ENCODE results near the gene ZBTB37. TPM values are rescaled to one million over a fixed set of nuclear protein-coding genes. Genes with fewer than 3 reads are reported as not detected.
A peak's percentile ranks its signal among the peaks of the same experiment; 100 is the strongest.

The ZBTB37 gene
- total and polyA plus RNA-seq, 9 of the 15 experiments (the other 6 are each of a cell fraction or from before 2014, with no cell fraction given) = 1.3 to 13.9 (median 5.4) TPM

DNA sequence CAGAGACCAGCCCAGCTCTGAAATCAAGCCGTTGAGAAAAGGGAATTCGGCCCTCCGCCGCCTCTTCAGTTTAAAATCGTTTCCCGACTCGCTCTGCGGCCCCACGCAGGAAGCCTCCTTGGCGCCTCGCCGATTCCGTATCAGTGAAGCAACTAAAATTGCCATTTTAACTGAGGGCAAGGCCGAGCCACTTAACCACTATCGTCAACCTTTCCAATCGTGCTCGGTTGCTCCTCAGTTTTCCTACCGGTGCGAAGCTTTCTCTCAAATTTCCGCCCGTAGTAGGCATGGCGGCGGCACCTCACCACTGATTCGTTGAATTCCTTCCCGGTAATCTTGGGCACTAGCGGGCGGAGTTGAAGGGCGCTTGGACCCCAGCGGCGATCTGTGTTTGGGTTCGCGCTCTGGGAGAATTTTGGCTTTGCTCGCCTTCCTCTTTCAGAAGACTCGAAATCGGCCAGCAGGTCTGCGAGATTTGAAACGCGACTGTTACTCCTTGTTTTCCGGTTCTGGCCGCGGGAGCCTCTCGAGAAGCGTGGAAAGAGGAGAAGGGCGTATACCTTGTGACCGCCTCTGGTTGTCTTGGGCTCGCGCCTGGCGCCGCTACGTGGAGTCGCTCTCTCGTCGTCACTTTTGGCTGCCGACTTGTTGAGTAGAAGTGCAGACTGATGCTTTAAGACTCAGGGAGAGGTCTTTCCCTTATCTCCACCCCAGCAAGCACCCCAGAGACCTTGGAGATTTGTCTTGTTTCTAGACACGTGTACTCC, 43.7 kb upstream of the ZBTB37 start, which contains the start of the genes CENPL and DARS2 (continued):
- TF ChIP-seq, protein P1, sequence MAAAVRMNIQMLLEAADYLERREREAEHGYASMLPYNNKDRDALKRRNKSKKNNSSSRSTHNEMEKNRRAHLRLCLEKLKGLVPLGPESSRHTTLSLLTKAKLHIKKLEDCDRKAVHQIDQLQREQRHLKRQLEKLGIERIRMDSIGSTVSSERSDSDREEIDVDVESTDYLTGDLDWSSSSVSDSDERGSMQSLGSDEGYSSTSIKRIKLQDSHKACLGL (CRISPR knock-in tag; IDR thresholded peaks at IDR 0.05; ENCODE audit: borderline replicate concordance, poor library complexity, severe bottlenecking) = peak; percentile 48
- peak; percentile 95 for TF ChIP-seq POLR2G (IDR thresholded peaks at IDR 0.05; ENCODE audit: low read depth, low read length)
- TF ChIP-seq ASH1L (IDR thresholded peaks at IDR 0.05; ENCODE audit: borderline replicate concordance, low read depth, partially characterized antibody) = peak; percentile 85
- peak in 1 of 2 experiments; percentile 7; a peak in 1 of 4 replicates for TF ChIP-seq TRIM24 (IDR thresholded peaks at IDR 0.05)
- TF ChIP-seq, protein P2, sequence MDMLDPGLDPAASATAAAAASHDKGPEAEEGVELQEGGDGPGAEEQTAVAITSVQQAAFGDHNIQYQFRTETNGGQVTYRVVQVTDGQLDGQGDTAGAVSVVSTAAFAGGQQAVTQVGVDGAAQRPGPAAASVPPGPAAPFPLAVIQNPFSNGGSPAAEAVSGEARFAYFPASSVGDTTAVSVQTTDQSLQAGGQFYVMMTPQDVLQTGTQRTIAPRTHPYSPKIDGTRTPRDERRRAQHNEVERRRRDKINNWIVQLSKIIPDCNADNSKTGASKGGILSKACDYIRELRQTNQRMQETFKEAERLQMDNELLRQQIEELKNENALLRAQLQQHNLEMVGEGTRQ (CRISPR knock-in tag; IDR thresholded peaks at IDR 0.05) = no peak
- TF ChIP-seq FOXJ2 (tag; IDR thresholded peaks at IDR 0.05) = peak; percentile 11; the same call in 1 of the 2 replicates
- TF ChIP-seq NR4A1 (CRISPR knock-in tag; IDR thresholded peaks at IDR 0.05) = no peak
- TF ChIP-seq NR4A1 (tag; IDR thresholded peaks at IDR 0.05) = no peak
- peak; percentile 59; the same call in 1 of the 2 replicates for TF ChIP-seq ZKSCAN1 (IDR thresholded peaks at IDR 0.05; ENCODE audit: low read depth, low read length)
- no peak for TF ChIP-seq ZNF212 (CRISPR knock-in tag; IDR thresholded peaks at IDR 0.05)
- TF ChIP-seq TRIM28 (IDR thresholded peaks at IDR 0.05) = peak; percentile 17; the same call in 1 of the 2 replicates
- TF ChIP-seq, protein P3, sequence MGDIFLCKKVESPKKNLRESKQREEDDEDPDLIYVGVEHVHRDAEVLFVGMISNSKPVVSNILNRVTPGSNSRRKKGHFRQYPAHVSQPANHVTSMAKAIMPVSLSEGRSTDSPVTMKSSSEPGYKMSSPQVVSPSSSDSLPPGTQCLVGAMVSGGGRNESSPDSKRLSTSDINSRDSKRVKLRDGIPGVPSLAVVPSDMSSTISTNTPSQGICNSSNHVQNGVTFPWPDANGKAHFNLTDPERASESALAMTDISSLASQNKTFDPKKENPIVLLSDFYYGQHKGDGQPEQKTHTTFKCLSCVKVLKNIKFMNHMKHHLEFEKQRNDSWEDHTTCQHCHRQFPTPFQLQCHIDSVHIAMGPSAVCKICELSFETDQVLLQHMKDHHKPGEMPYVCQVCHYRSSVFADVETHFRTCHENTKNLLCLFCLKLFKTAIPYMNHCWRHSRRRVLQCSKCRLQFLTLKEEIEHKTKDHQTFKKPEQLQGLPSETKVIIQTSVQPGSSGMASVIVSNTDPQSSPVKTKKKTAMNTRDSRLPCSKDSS (IDR thresholded peaks at IDR 0.05; ENCODE audit: low read depth, partially characterized antibody) = no peak
- TF ChIP-seq NCOA1 (IDR thresholded peaks at IDR 0.05; ENCODE audit: low read depth) = peak; percentile 26; the same call in 1 of the 2 replicates
- TF ChIP-seq KAT2B (IDR thresholded peaks at IDR 0.05; ENCODE audit: low read depth, low read length) = no peak
- TF ChIP-seq ZNF133 (CRISPR knock-in tag; IDR thresholded peaks at IDR 0.05) = no peak
- TF ChIP-seq, protein P4, sequence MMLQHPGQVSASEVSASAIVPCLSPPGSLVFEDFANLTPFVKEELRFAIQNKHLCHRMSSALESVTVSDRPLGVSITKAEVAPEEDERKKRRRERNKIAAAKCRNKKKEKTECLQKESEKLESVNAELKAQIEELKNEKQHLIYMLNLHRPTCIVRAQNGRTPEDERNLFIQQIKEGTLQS (IDR thresholded peaks at IDR 0.05) = no peak
- TF ChIP-seq, protein P4 (CRISPR knock-in tag; conservative IDR thresholded peaks at IDR 0.05) = peak; percentile 85
- TF ChIP-seq, protein P5, sequence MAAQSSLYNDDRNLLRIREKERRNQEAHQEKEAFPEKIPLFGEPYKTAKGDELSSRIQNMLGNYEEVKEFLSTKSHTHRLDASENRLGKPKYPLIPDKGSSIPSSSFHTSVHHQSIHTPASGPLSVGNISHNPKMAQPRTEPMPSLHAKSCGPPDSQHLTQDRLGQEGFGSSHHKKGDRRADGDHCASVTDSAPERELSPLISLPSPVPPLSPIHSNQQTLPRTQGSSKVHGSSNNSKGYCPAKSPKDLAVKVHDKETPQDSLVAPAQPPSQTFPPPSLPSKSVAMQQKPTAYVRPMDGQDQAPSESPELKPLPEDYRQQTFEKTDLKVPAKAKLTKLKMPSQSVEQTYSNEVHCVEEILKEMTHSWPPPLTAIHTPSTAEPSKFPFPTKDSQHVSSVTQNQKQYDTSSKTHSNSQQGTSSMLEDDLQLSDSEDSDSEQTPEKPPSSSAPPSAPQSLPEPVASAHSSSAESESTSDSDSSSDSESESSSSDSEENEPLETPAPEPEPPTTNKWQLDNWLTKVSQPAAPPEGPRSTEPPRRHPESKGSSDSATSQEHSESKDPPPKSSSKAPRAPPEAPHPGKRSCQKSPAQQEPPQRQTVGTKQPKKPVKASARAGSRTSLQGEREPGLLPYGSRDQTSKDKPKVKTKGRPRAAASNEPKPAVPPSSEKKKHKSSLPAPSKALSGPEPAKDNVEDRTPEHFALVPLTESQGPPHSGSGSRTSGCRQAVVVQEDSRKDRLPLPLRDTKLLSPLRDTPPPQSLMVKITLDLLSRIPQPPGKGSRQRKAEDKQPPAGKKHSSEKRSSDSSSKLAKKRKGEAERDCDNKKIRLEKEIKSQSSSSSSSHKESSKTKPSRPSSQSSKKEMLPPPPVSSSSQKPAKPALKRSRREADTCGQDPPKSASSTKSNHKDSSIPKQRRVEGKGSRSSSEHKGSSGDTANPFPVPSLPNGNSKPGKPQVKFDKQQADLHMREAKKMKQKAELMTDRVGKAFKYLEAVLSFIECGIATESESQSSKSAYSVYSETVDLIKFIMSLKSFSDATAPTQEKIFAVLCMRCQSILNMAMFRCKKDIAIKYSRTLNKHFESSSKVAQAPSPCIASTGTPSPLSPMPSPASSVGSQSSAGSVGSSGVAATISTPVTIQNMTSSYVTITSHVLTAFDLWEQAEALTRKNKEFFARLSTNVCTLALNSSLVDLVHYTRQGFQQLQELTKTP (IDR thresholded peaks at IDR 0.05; ENCODE audit: low read depth in 1 of 2, partially characterized antibody in 2 of 2) = peak; percentile 67 to 90
- TF ChIP-seq JUND (IDR thresholded peaks at IDR 0.05; ENCODE audit: borderline replicate concordance, low read depth, low read length) = peak; percentile 59; the same call in 1 of the 2 replicates
- peak; percentile 50; the same call in 2 of the 3 replicates for TF ChIP-seq JUND (tag; IDR thresholded peaks at IDR 0.05; ENCODE audit: borderline replicate concordance, low read depth, low read length)

Data from K562 (cell line).